Kidney (tissue), 14 donors: ENCODE results near the gene AGTRAP. TPM values are rescaled to one million over a fixed set of nuclear protein-coding genes. Genes with fewer than 3 reads are reported as not detected.

Experiments
- DNase-seq, 5 donors: peaks; one replicate each; pipeline ENCODE4 v3.0.0-alpha.2; 2013 to 2020
- FAIRE-seq: peaks from 2 replicates; lab custom pipeline; 2012; peaks lifted over from hg19 to GRCh38; lab: Jason Lieb, UNC
- H3K27ac ChIP-seq, 2 donors: one replicate each; pipeline ENCODE4 v1.7.0; 2013; ENCODE audit warnings: low read depth in 2 of 2, low read length in 2 of 2, inconsistent platforms in 1 of 2
- H3K27me3 ChIP-seq: one replicate; pipeline ENCODE4 v1.7.1; 2013; ENCODE audit warnings: low read length, inconsistent platforms; ENCODE audit not compliant: control insufficient read depth, insufficient read depth
- H3K36me3 ChIP-seq, 3 donors: one replicate each; pipeline versions ENCODE4 v1.7.0 to v1.7.1; 2013; ENCODE audit warnings: low read length in 3 of 3, control low read depth in 1 of 3, inconsistent platforms in 1 of 3; ENCODE audit not compliant: insufficient read depth in 3 of 3, control insufficient read depth in 2 of 3
- H3K4me1 ChIP-seq, 3 donors: one replicate each; pipeline versions ENCODE4 v1.7.0 to v1.7.1; 2013; ENCODE audit warnings: low read length in 3 of 3, inconsistent platforms in 1 of 3, low read depth in 1 of 3; ENCODE audit not compliant: control insufficient read depth in 2 of 3, insufficient read depth in 2 of 3
- H3K4me3 ChIP-seq, 3 donors: one replicate each; pipeline versions ENCODE4 v1.7.0 to v1.8.1; 2013; ENCODE audit warnings: low read length in 3 of 3, control low read depth in 1 of 3, inconsistent platforms in 1 of 3
- H3K9ac ChIP-seq, 3 donors: one replicate each; pipeline versions ENCODE4 v1.7.0 to v1.7.1; 2013; ENCODE audit warnings: low read length in 3 of 3, control low read depth in 1 of 3, inconsistent platforms in 1 of 3
- H3K9me3 ChIP-seq, 3 donors: one replicate each; pipeline versions ENCODE4 v1.7.0 to v1.7.1; 2013; ENCODE audit warnings: low read length in 3 of 3, control low read depth in 1 of 3, inconsistent platforms in 1 of 3; ENCODE audit not compliant: control insufficient read depth in 2 of 3, insufficient read depth in 1 of 3
- CTCF ChIP-seq: IDR thresholded peaks from 3 replicates; pipeline ENCODE4 v1.5.1; 2012; ENCODE audit warnings: mild to moderate bottlenecking, moderate library complexity, borderline replicate concordance; ENCODE audit not compliant: insufficient read depth; ENCODE audit errors: extremely low read depth
- intact Hi-C: fragments of 100-400 bp; cut with DNase I; formaldehyde crosslinking; loops from one replicate; pipeline ENCODE4 v1.11.1; 2022
- polyA plus RNA-seq: library from polyadenylated mRNA; stranded (reverse); fragments of 350-450 nt; fragmentation: Illumina TruSeq; extraction: RNeasy Lipid Tissue Mini Kit (QIAGEN cat#74804); gene quantifications from one replicate; pipeline ENCODE4 v1.2.3, GENCODE V29; 2014; ENCODE audit warnings: low read depth, low replicate concordance; ENCODE audit not compliant: insufficient read depth
- total RNA-seq: library from RNA; stranded (reverse); fragmentation: NEBNext Ultra II Directional; extraction: Animal tissue kit (Norgen Biotek cat#: 25700); gene quantifications from one replicate; pipeline ENCODE4 v1.2.1, GENCODE V29; 2021
- donor health status: control.
- donor health status: control.
- donor health status: control.
- donor health status: control.
- donor health status: control.
- donor health status: DM: yes; HTN: yes; CAD: no.
- donor health status: Normal renal cell carcinoma (clear cell type).

Gene AGTRAP
- total and polyA plus RNA-seq, 2 donors from 2014 or later, result 66.1 to 140 TPM

DNA sequence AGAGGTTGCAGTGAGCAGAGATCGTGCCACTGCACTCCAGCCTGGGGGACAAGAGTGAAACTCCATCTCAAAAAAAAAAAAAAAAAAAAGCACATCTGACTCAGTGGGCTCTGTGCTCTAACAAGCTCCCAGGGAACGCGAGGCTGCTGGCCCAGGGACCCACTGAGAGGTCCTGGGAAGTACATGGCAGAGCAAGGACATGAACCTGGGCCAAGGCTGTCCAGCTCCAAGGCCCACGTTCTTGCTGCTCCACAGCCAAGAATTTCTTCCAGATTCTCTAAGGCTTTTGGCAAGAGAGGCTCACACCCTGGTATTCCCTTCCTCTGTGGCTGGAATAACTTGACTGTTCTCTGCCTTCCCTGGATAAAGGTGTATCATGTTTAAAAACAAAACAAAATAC is 15.4 kb upstream of the AGTRAP start:
- H3K4me1 ChIP-seq, result peaks cover 0 to 6% (median 0%) of the 10 kb centered on the region in 3 donors
- FAIRE-seq, result no peak
- no peak overlapping the region for H3K9ac ChIP-seq
- no peaks in the 10 kb centered on the region for H3K27me3 ChIP-seq
- DNase-seq, result no peak
- no peak overlapping the region for H3K27ac ChIP-seq
- no peak for TF ChIP-seq CTCF
- intact Hi-C loops, result no loop called here
- H3K9me3 ChIP-seq, result no peaks in the 10 kb centered on the region
- H3K4me3 ChIP-seq, result no peak overlapping the region
- H3K36me3 ChIP-seq, result no peaks in the 10 kb centered on the region

DNA sequence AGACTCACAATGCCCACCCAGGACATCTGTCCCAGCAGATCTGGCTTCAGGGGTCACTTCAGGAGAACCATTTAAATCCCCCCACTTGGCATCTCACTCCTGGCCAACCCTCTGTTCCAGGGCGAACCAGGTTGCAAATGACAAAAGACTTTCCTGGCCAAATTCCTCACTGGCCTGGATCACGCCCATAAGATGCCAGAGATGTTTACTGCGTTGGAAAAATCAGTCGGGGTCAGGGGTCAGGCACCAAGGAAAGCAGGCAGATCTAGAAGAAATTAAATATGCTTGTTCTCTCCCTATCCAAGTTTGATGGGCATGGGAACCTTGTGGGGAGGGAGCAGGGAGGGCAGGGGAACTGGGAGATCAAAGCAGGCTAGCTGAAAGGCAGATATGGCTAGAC is 14.6 kb upstream of the AGTRAP start:
- H3K4me3 ChIP-seq, result no peak overlapping the region
- intact Hi-C loops, result no loop called here
- DNase-seq, result no peak
- no peak for FAIRE-seq
- H3K27ac ChIP-seq, result no peak overlapping the region
- TF ChIP-seq CTCF, result no peak
- peaks cover 0 to 6% (median 0%) of the 10 kb centered on the region in 3 donors for H3K4me1 ChIP-seq
- H3K9ac ChIP-seq, result no peak overlapping the region
- no peaks in the 10 kb centered on the region for H3K9me3 ChIP-seq
- no peaks in the 10 kb centered on the region for H3K27me3 ChIP-seq
- no peaks in the 10 kb centered on the region for H3K36me3 ChIP-seq

GRCh38 chr1:11722538-11722937 is 13.4 kb upstream of the AGTRAP start:
- no peaks in the 10 kb centered on the region for H3K36me3 ChIP-seq
- H3K4me1 ChIP-seq, result peaks cover 0 to 6% (median 0%) of the 10 kb centered on the region in 3 donors
- no peak overlapping the region for H3K4me3 ChIP-seq
- no peak for FAIRE-seq
- no peak for DNase-seq
- no peak overlapping the region for H3K9ac ChIP-seq
- no peaks in the 10 kb centered on the region for H3K9me3 ChIP-seq
- H3K27ac ChIP-seq, result no peak overlapping the region
- intact Hi-C loops, result no loop called here
- TF ChIP-seq CTCF, result no peak
- H3K27me3 ChIP-seq, result no peaks in the 10 kb centered on the region

DNA sequence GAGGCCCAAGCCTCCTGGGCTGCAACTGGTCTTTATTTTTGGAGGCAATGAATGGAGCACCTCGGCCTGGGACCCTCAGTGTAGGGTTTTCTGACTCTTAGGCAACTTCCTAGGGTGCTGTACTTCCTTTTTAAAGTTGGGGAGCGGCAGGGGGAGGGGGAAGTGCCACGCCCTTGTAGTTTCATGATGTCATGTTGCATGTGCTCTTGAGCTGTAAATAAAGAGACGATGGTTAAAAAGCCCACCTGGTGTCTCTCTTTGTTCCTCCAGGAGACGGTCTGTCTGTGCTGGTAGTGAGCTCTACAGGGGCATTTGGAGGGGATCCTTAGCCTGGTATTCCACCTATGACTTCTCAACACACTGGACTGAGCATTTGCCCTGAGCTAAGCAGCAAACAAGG is 10.3 kb upstream of the AGTRAP start:
- no peak for DNase-seq
- Histone ChIP-seq H3K9ac (no peak overlapping the region), H3K27ac (no peak overlapping the region), H3K4me1 (peaks cover 0 to 6% (median 0%) of the 10 kb centered on the region in 3 donors), H3K36me3 (no peaks in the 10 kb centered on the region), H3K27me3 (no peaks in the 10 kb centered on the region), H3K4me3 (no peak overlapping the region), H3K9me3 (no peaks in the 10 kb centered on the region)
- TF ChIP-seq CTCF, result no peak
- intact Hi-C loops, result no loop called here
- no peak for FAIRE-seq
